ENCODE data around the gene EDAR. TPM values are rescaled to one million over a fixed set of nuclear protein-coding genes. Genes with fewer than 3 reads are reported as not detected.

Gene EDAR
- total RNA-seq, 1 donor from 2014 or later: not detected

GRCh38 chr2:108931372-108931771, 57.6 kb downstream of the EDAR start:
- TF ChIP-seq CTCF (conservative IDR thresholded peaks at IDR 0.05): no peak
- H3K36me3 Mint-ChIP-seq (ENCODE audit: low read depth): no peaks in the 10 kb centered on the region
- H3K27me3 Mint-ChIP-seq (ENCODE audit: low read depth): peaks cover 2% of the 10 kb centered on the region
- peaks cover 10% of the 10 kb centered on the region for H3K4me1 Mint-ChIP-seq
- no peak overlapping the region for H3K4me3 Mint-ChIP-seq
- no peaks in the 10 kb centered on the region for H3K9me3 Mint-ChIP-seq
- H3K27ac Mint-ChIP-seq (ENCODE audit: unreplicated experiment): no peak overlapping the region
- DNase-seq (ENCODE audit: low read depth, low spot score): no peak

GRCh38 chr2:108929807-108930425, 59.1 kb downstream of the EDAR start:
- Mint-ChIP-seq H3K9me3 (no peaks in the 10 kb centered on the region), H3K36me3 (ENCODE audit: low read depth) (no peaks in the 10 kb centered on the region), H3K4me1 (peaks cover under 1% of the 10 kb centered on the region), H3K27ac (ENCODE audit: unreplicated experiment) (no peak overlapping the region), H3K27me3 (ENCODE audit: low read depth) (peaks cover 2% of the 10 kb centered on the region), H3K4me3 (no peak overlapping the region)
- no peak for DNase-seq (ENCODE audit: low read depth, low spot score)
- TF ChIP-seq CTCF (conservative IDR thresholded peaks at IDR 0.05): no peak

GRCh38 chr2:108928660-108929377, 60.2 kb downstream of the EDAR start:
- Mint-ChIP-seq H3K27ac (ENCODE audit: unreplicated experiment) (no peak overlapping the region), H3K4me3 (no peak overlapping the region), H3K9me3 (no peaks in the 10 kb centered on the region), H3K4me1 (no peaks in the 10 kb centered on the region), H3K27me3 (ENCODE audit: low read depth) (peaks cover 2% of the 10 kb centered on the region), H3K36me3 (ENCODE audit: low read depth) (no peaks in the 10 kb centered on the region)
- no peak for TF ChIP-seq CTCF (conservative IDR thresholded peaks at IDR 0.05)
- no peak for DNase-seq (ENCODE audit: low read depth, low spot score)

- no peak overlapping the region for H3K4me3 Mint-ChIP-seq
- H3K9me3 Mint-ChIP-seq: no peaks in the 10 kb centered on the region
- TF ChIP-seq CTCF (conservative IDR thresholded peaks at IDR 0.05): peak; percentile 85
- H3K27ac Mint-ChIP-seq (ENCODE audit: unreplicated experiment): no peak overlapping the region
- no peaks in the 10 kb centered on the region for H3K36me3 Mint-ChIP-seq (ENCODE audit: low read depth)
- H3K4me1 Mint-ChIP-seq: no peaks in the 10 kb centered on the region
- peaks cover 2% of the 10 kb centered on the region for H3K27me3 Mint-ChIP-seq (ENCODE audit: low read depth)
- peak; percentile 41 for DNase-seq (ENCODE audit: low read depth, low spot score)
Observed at GRCh38 chr2:108927936-108928659, 60.9 kb downstream of the EDAR start.

GRCh38 chr2:108927405-108927804, 61.6 kb downstream of the EDAR start:
- no peak for TF ChIP-seq CTCF (conservative IDR thresholded peaks at IDR 0.05)
- Mint-ChIP-seq H3K27ac (ENCODE audit: unreplicated experiment) (no peak overlapping the region), H3K4me1 (no peaks in the 10 kb centered on the region), H3K4me3 (no peak overlapping the region), H3K27me3 (ENCODE audit: low read depth) (no peaks in the 10 kb centered on the region), H3K36me3 (ENCODE audit: low read depth) (no peaks in the 10 kb centered on the region), H3K9me3 (no peaks in the 10 kb centered on the region)
- no peak for DNase-seq (ENCODE audit: low read depth, low spot score)

Measured in neural crest cell (in vitro differentiated cells).